Psoas muscle (tissue), 8 donors: ENCODE data around the gene PPP2R5A. TPM values are rescaled to one million over a fixed set of nuclear protein-coding genes. Genes with fewer than 3 reads are reported as not detected.

Experiments
- ATAC-seq, 4 donors: fragments of 200-7000 bp; cut with Tn5 transposase; one replicate each; pipeline ENCODE4 v1.9.1; 2020; ENCODE audit warnings: moderate library complexity in 3 of 4, mild to moderate bottlenecking in 2 of 4
- DNase-seq, 2 donors: peaks; one replicate each; pipeline ENCODE4 v3.0.0-alpha.2; 2020
- H3K27ac ChIP-seq: fragments of 200-600 bp; one replicate; pipeline ENCODE4 v1.8.0; 2022
- H3K27me3 ChIP-seq, 3 donors: fragments of 200-600 bp in 1 of 3; one replicate each; pipeline versions ENCODE4 v1.6.1 to v1.8.0; 2013 to 2022; ENCODE audit warnings: low read length in 2 of 3, mild to moderate bottlenecking in 2 of 3, moderate library complexity in 1 of 3; ENCODE audit not compliant: insufficient read depth in 3 of 3
- H3K36me3 ChIP-seq, 2 donors: fragments of 200-600 bp in 1 of 2; one replicate each; pipeline versions ENCODE4 v1.6.1 to v1.8.0; 2013 to 2022; ENCODE audit warnings: low read depth in 1 of 2, mild to moderate bottlenecking in 1 of 2, moderate library complexity in 1 of 2; ENCODE audit not compliant: insufficient read depth in 1 of 2
- H3K4me1 ChIP-seq: fragments of 200-600 bp; one replicate; pipeline ENCODE4 v1.8.0; 2022
- H3K4me3 ChIP-seq: fragments of 200-600 bp; one replicate; pipeline ENCODE4 v1.8.0; 2022; ENCODE audit warnings: mild to moderate bottlenecking
- H3K9me3 ChIP-seq: fragments of 200-600 bp; one replicate; pipeline ENCODE4 v1.8.0; 2022
- WGBS, 3 donors: extraction: QIAGEN DNeasy Blood & Tissue Kit; methylation state at CpG; one replicate each; pipeline versions ENCODE4 v1.1.6 to v1.1.7; 2013; 5-methylcytosine and 5-hydroxymethylcytosine counted together
- intact Hi-C, 2 donors: fragments of 100-400 bp; cut with DNase I; formaldehyde crosslinking; loops; one replicate each; pipeline versions ENCODE4 v1.11.0 to v1.14.2; 2022
- polyA plus RNA-seq, 3 donors: library from polyadenylated mRNA; stranded (reverse); fragments of 200-250 nt; gene quantifications; one replicate each; pipeline ENCODE4 v1.2.3, GENCODE V29; 2013
- total RNA-seq, 4 donors: library from RNA; stranded (reverse); fragmentation: NEBNext Ultra II Directional in 2 of 4; extraction: Animal tissue kit (Norgen Biotek cat#: 25700) in 2 of 4; gene quantifications; one replicate each; pipeline versions ENCODE4 v1.2.1 to v1.2.4, GENCODE V29; 2021 to 2023
- TF ChIP-seq, protein P1 (sequence below): fragments of 200-600 bp; IDR thresholded peaks from one replicate; pipeline ENCODE4 v1.8.0; 2022; ENCODE audit warnings: antibody characterized with exemption
- donor health status: healthy with polysubstance abuse.
- donor health status: DM: no; HTN: no; CAD: no; lungs with moderate emphysema.
- donor health status: Bipolar disorder and iron deficiency.
- donor health status: healthy.
- donor health status: DM: yes; HTN: yes; CAD: no.
- donor health status: DM: no; HTN: no; CAD: no.
- donor health status: DM: no; HTN: no; CAD: no.
- donor health status: DM: yes; HTN: yes; CAD: no.

PPP2R5A gene
- total and polyA plus RNA-seq, 7 donors, result 27.7 to 55.1 (median 29.7) TPM

DNA sequence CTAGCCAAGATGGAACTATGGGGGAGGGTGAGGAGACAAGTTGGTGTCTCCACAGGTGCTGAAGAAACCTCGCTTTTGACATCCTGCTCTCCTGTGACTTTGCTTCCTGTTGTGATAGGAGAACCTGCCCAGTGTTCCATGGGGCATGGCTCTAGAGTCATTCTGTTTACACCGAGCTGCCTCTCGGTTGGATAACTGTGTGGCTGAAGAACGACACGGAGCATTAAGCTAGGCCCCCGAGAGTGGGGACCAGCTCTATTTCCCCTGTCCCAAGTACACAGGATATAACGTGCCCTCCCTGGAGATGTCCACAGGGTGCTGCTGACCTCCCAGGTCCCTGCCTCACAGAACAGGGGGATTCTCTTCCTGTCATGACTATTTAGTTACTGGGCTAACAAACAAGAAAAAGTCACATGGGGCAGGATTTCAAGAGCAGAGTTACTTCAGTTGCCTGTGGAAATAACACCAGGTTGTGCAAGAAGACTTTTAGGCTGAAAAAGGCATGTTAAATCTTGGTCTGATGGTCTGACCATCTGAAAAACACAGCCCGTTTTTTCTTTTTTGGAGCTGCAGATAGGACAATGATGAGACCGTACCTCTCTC, 29.4 kb upstream of the PPP2R5A start:
- TF ChIP-seq, protein P1, sequence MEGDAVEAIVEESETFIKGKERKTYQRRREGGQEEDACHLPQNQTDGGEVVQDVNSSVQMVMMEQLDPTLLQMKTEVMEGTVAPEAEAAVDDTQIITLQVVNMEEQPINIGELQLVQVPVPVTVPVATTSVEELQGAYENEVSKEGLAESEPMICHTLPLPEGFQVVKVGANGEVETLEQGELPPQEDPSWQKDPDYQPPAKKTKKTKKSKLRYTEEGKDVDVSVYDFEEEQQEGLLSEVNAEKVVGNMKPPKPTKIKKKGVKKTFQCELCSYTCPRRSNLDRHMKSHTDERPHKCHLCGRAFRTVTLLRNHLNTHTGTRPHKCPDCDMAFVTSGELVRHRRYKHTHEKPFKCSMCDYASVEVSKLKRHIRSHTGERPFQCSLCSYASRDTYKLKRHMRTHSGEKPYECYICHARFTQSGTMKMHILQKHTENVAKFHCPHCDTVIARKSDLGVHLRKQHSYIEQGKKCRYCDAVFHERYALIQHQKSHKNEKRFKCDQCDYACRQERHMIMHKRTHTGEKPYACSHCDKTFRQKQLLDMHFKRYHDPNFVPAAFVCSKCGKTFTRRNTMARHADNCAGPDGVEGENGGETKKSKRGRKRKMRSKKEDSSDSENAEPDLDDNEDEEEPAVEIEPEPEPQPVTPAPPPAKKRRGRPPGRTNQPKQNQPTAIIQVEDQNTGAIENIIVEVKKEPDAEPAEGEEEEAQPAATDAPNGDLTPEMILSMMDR, result no peak
- H3K27ac ChIP-seq, result no peak overlapping the region
- H3K4me1 ChIP-seq, result no peaks in the 10 kb centered on the region
- DNase-seq, result no peak
- intact Hi-C loops, result no loop called here
- no peak overlapping the region for H3K4me3 ChIP-seq
- no peaks in the 10 kb centered on the region for H3K27me3 ChIP-seq
- H3K36me3 ChIP-seq, result no peaks in the 10 kb centered on the region
- no peaks in the 10 kb centered on the region for H3K9me3 ChIP-seq
- WGBS, 3 donors, result 60 to 78% (median 72%) methylated on average over 9 of the region's 9 CpGs
- peak in 1 of 4 donors; percentile 15 for ATAC-seq

DNA sequence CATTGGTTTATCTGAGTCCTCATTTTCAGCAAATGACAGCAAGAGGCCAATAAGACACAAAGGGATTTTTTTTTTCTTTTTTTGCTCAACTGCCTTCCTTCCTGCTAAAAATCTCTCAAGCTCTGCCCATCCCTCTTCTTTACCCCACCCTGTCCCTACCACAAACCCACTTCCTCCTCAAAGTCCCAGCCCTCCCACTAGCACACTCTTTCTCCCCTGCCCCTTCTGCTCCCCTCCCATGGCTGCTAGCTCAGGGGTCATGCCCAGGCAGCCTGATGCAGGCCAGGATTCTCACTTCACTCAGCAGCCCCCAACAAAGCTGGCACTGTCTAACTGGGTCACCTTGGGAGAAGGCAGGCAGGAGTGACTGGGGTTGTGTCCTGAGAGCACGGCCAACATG, 28.8 kb upstream of the PPP2R5A start:
- no peak overlapping the region for H3K4me3 ChIP-seq
- no peak overlapping the region for H3K27ac ChIP-seq
- intact Hi-C loops, result no loop called here
- WGBS, 3 donors, result 90 to 93% (median 91%) methylated on average over 1 of the region's 1 CpG
- H3K27me3 ChIP-seq, result no peaks in the 10 kb centered on the region
- TF ChIP-seq, protein P1, result no peak
- ATAC-seq, result peak in 1 of 4 donors; percentile 42
- no peaks in the 10 kb centered on the region for H3K4me1 ChIP-seq
- no peaks in the 10 kb centered on the region for H3K36me3 ChIP-seq
- no peak for DNase-seq
- H3K9me3 ChIP-seq, result no peaks in the 10 kb centered on the region

DNA sequence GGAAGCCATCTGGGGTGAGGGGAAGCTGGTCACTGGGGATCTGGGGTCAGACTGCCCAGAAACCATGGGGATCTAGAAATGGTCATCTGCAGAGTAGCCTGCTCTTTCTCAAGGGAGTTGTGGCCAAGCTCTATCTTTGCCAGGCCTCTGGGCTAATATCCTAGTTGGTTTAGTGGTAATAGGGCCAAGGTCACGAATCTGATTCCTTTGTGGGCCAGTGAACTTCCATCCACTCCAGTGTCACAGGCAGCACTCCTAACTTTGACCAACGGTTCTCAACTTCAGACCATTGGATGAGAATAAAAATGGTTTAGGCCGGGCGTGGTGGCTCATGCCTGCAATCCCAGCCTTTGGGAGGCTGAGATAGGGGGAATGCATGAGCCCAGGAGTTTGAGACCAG, 28.1 kb upstream of the PPP2R5A start:
- whole genome bisulfite sequencing, 3 donors, result 53 to 80% (median 74%) methylated on average over 4 of the region's 4 CpGs
- TF ChIP-seq, protein P1, result no peak
- Histone ChIP-seq H3K36me3 (no peaks in the 10 kb centered on the region), H3K4me1 (no peaks in the 10 kb centered on the region), H3K27me3 (no peaks in the 10 kb centered on the region), H3K9me3 (no peaks in the 10 kb centered on the region), H3K4me3 (no peak overlapping the region), H3K27ac (no peak overlapping the region)
- ATAC-seq (no peak), DNase-seq (no peak)
- intact Hi-C loops, result no loop called here

DNA sequence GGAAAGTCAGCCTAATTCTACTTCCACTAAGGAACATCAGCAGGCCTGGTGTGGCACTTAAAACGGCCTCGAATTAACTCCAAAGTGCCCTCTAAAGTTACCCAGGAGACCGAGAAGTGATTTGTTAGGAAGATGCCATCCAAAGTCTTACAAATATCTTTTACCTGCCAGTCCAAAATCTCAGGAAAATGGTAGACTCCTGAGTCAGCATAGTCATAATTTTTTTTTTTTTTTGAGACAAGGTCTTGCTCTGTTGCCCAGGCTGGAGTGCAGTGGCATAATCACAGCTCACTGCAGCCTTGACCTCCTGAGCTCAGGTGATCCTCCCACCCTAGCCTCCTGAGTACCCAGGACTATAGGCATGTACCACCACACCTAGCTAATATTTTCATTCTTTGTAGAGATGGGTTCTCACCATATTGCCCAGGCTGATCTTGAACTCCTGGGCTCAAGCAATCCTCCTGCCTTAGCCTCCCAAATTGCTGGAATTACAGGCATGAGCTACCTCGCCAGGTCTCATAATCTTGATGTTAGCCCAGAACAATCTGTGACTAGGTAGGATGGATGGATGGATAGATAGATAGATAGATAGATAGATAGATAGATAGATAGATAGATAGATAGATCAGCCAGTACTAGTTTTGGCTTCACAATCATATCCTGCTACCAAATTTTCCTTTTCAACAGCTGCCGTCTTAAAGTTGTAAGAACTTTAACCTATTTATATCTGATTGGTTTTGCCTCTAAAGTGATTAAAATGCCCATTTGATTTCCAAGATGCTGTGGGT, 25.3 kb upstream of the PPP2R5A start:
- no peak overlapping the region for H3K27ac ChIP-seq
- no peak overlapping the region for H3K4me3 ChIP-seq
- no peaks in the 10 kb centered on the region for H3K9me3 ChIP-seq
- H3K27me3 ChIP-seq, result no peaks in the 10 kb centered on the region
- 85 to 88% (median 87%) methylated on average over 5 of the region's 5 CpGs for WGBS, 3 donors
- no peaks in the 10 kb centered on the region for H3K36me3 ChIP-seq
- ATAC-seq (no peak), DNase-seq (no peak)
- H3K4me1 ChIP-seq, result no peaks in the 10 kb centered on the region
- TF ChIP-seq, protein P1, result no peak
- intact Hi-C loops, result no loop called here
